ENCODE data around the gene KCNAB2. TPM values are rescaled to one million over a fixed set of nuclear protein-coding genes. Genes with fewer than 3 reads are reported as not detected.
"Not testable (repeated sequence)": the region's sequence is repeated elsewhere in the genome, so short reads cannot be mapped to it uniquely, and the experiment has no call there.

Gene KCNAB2
- total RNA-seq, 2 experiments from 2014 or later = 290 to 299 TPM

- no peak for ATAC-seq
- H3K4me1 Mint-ChIP-seq (ENCODE audit: low read depth) = peaks cover 12% of the 10 kb centered on the region
- ChIA-PET POLR2A (interaction anchor here (1.2 to 1.3 kb wide), 2 partner anchors 13 to 19 kb away, joined by 3 to 4 read pairs; no protein-coding TSS in a partner anchor), CTCF (no interaction called here)
- H3K4me3 Mint-ChIP-seq = no peak overlapping the region
- no peaks in the 10 kb centered on the region for H3K27me3 Mint-ChIP-seq
- TF ChIP-seq CTCF (IDR thresholded peaks at IDR 0.05) = no peak
- DNase-seq = no peak
- H3K36me3 Mint-ChIP-seq (ENCODE audit: low read depth) = no peaks in the 10 kb centered on the region
- H3K9me3 Mint-ChIP-seq = no peaks in the 10 kb centered on the region
- intact Hi-C loops (cut with micrococcal nuclease) = no loop called here
- no peak overlapping the region for H3K27ac Mint-ChIP-seq
Measured at GRCh38 chr1:6013491-6013890, 32.2 kb upstream of the KCNAB2 start.

- intact Hi-C loops (cut with micrococcal nuclease) = no loop called here
- Mint-ChIP-seq H3K4me3 (no peak overlapping the region), H3K27me3 (no peaks in the 10 kb centered on the region), H3K36me3 (ENCODE audit: low read depth) (no peaks in the 10 kb centered on the region), H3K4me1 (ENCODE audit: low read depth) (peaks cover 12% of the 10 kb centered on the region), H3K9me3 (no peaks in the 10 kb centered on the region), H3K27ac (no peak overlapping the region)
- no peak for DNase-seq
- no peak for ATAC-seq
- ChIA-PET CTCF (no interaction called here), POLR2A (interaction anchor here (1.2 to 1.3 kb wide), 2 partner anchors 12 to 20 kb away, joined by 3 to 4 read pairs; no protein-coding TSS in a partner anchor)
- TF ChIP-seq CTCF (IDR thresholded peaks at IDR 0.05) = no peak
Measured at GRCh38 chr1:6014130-6014999, 31.3 kb upstream of the KCNAB2 start.

GRCh38 chr1:6016191-6016865, 29.4 kb upstream of the KCNAB2 start:
- Mint-ChIP-seq H3K9me3 (no peaks in the 10 kb centered on the region), H3K27me3 (no peaks in the 10 kb centered on the region), H3K27ac (no peak overlapping the region), H3K4me1 (ENCODE audit: low read depth) (peaks cover 7% of the 10 kb centered on the region), H3K36me3 (ENCODE audit: low read depth) (no peaks in the 10 kb centered on the region), H3K4me3 (no peak overlapping the region)
- no peak for TF ChIP-seq CTCF (IDR thresholded peaks at IDR 0.05)
- ATAC-seq (no peak), DNase-seq (no peak)
- ChIA-PET CTCF (interaction anchor here (1.3 to 1.6 kb wide), 2 partner anchors 23 to 26 kb away, joined by 3 to 4 read pairs; no protein-coding TSS in a partner anchor), POLR2A (interaction anchor here (1.1 to 1.5 kb wide), 3 partner anchors 10 to 77 kb away, joined by 3 to 4 read pairs (median 4); no protein-coding TSS in a partner anchor)
- intact Hi-C loops (cut with micrococcal nuclease) = no loop called here

GRCh38 chr1:6017654-6018053, 28.0 kb upstream of the KCNAB2 start:
- H3K4me1 Mint-ChIP-seq (ENCODE audit: low read depth); DNase-seq; intact Hi-C loops (cut with micrococcal nuclease); H3K36me3 Mint-ChIP-seq (ENCODE audit: low read depth); CTCF ChIA-PET; H3K4me3 Mint-ChIP-seq; H3K9me3 Mint-ChIP-seq; ATAC-seq; H3K27ac Mint-ChIP-seq; H3K27me3 Mint-ChIP-seq: not testable (repeated sequence)
- POLR2A ChIA-PET = interaction anchor here (0.7 to 1.8 kb wide), 6 partner anchors 9 to 78 kb away, joined by 3 to 5 read pairs (median 4); no protein-coding TSS in a partner anchor

- no peak for TF ChIP-seq CTCF (IDR thresholded peaks at IDR 0.05)
- Mint-ChIP-seq H3K27ac (no peak overlapping the region), H3K36me3 (ENCODE audit: low read depth) (no peaks in the 10 kb centered on the region), H3K4me1 (ENCODE audit: low read depth) (no peaks in the 10 kb centered on the region), H3K9me3 (peaks cover 3% of the 10 kb centered on the region), H3K27me3 (no peaks in the 10 kb centered on the region), H3K4me3 (no peak overlapping the region)
- CTCF ChIA-PET = interaction anchor here (1.8 kb wide), 1 partner anchor 9 kb away, joined by 5 read pairs; no protein-coding TSS in a partner anchor
- DNase-seq (no peak), ATAC-seq (no peak)
- POLR2A ChIA-PET = interaction anchor here (0.9 to 1.8 kb wide), 2 partner anchors 8 to 16 kb away, joined by 3 to 5 read pairs; no protein-coding TSS in a partner anchor
- intact Hi-C loops (cut with micrococcal nuclease) = no loop called here
Measured at GRCh38 chr1:6019166-6019845, 26.4 kb upstream of the KCNAB2 start.

Measured in activated CD8-positive, alpha-beta T cell treated with anti-CD3 and anti-CD28 coated beads for 36 hours (primary cell).